Stimulated activated CD4-positive, alpha-beta T cell treated with anti-CD3 and anti-CD28 coated beads, Interleukin-12 subunit alpha, Interleukin-12 subunit beta, amount 100 ng/mL, for 4 hours (primary cell): Measurements from ENCODE around the gene LRIT1.

Experiments used
- DNase-seq: peaks from one replicate; pipeline ENCODE4 v3.0.0-alpha.2; 2020

The LRIT1 gene

DNA sequence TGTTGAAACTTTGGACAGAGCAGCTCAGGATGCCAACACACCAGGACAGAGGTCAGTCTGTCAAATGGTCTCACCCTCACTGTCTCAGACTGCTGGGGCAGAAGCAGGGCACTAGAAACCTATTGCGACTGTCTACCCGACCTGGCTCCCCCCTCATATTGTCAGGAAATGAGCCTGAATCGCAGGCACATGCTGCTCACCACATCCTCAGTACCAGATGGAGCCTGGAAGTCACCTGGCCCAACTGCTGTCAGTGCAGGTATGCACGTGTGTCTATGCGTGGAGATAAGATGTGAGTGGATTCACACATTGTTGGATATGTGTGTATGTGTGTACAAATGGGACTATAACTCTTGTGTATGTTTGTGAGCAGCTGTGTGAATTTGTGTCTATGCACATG, 50.2 kb downstream of the LRIT1 start:
- no peak for DNase-seq

DNA sequence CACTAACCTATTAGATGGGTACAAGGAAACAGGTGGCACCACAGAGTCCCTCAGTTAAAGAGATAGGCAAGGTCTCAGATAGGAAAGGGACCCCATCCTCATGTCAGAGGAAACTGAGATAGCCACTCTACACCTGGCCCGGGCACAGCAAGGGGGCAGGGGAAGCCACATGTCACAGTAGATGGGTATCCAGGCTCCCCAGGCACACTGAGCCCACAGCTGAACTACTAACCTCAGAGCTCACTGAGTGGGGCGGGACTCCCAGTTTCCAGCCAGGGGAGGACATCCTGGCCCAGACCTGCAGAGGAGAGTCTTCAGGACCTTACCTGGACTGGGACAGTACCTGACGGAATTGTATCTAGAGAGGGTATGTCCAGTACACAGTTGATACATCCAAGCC, 50.7 kb downstream of the LRIT1 start:
- no peak for DNase-seq

DNA sequence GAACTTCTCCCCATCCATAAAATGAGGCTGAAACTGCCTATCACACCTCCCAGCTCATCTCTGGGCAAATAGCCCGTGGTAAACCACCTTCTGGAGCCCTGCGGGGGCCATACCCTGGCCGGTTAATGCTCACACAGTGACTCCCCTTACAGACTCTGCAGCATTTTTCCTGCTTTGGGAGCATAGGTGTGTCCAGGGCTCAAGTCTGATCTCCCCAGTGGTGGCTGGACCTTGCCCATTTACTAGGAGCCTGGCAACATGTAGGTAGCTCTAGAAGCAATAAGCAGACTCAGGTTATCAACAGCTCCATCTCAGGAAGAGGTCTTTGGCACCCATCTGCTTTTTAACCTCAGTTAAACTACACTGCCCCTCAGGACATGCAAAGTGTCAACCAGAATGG, 52.5 kb downstream of the LRIT1 start:
- DNase-seq: no peak

DNA sequence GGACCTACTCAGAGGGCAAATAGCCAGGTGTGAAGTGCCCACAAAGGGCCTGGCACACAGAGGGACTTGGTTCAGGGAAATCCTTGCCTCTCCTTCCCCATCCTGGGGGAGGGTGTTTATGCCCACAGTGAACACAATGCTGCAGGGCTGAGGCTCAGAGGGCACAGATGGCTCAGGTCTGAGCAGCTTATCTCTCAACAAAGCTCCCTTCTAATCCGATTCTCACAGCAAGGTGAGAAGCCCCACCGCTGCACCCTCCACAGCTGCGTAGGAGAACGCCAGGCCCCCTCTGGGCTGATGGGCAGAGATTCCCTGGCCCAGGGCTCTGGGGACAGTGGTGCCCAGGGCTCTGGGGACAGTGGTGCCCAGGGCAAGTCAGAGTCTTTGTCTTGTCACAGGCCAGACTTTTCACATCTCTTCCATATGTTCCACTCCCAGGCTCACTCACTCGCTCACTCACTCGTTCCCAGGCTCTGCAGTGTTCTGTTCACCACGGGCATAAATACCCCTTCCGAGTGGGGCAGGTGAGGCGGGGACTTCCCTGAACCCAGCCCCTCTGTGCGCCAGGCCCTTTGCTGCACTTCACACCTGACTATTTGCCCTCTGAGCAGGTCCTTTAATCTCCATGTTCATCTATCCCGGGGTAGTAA, 55.7 kb downstream of the LRIT1 start:
- no peak for DNase-seq

GRCh38 chr10:84184517-84184916, 56.8 kb downstream of the LRIT1 start:
- no peak for DNase-seq

DNA sequence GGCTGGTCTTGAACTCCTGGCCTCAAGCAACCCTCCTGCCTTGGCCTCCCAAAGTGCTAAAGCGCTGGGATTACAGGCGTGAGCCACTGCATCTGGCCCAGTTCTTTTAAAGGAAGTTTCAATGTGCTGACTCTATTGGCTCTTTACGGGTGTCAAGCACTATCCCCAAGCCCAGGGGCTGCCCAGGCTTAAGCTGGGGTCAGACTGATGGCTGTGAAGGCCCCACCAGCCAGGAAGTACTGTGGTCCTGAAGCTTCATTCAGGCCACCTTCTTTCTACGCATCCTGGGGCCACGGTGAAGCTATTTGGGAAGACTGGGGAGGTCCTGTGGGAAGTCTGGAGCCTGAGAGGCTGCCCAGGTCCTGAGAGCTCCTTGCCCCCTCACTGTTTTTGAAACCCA, 59.7 kb downstream of the LRIT1 start:
- no peak for DNase-seq
